ENCODE data around the gene SPDYE3. TPM values are rescaled to one million over a fixed set of nuclear protein-coding genes. Genes with fewer than 3 reads are reported as not detected.
"Not testable (repeated sequence)": the region's sequence is repeated elsewhere in the genome, so short reads cannot be mapped to it uniquely, and the experiment has no call there.

SPDYE3 gene
- polyA plus RNA-seq, 1 donor: 9.6 TPM

DNA sequence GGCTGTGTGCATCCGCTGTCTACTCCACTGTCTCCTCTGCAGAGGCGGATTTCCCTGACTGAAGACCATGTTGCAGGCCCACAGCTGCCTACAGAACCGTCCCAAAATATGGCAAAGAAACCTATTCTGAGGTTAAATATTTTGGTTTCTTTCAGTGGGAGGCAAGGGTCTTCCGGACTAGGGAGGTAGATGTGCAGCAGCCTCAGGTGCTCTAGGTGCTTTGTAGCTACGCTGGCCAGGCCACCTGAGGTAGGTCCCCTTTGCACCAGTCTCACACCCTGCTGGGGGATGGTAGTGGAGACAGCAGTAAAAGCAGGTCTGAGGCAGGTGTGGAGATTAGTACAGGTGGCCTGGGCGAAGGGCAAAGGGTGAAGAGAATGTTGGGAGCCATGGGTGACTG, 42.3 kb downstream of the SPDYE3 start:
- DNase-seq: no peak

- no peak for DNase-seq
Measured at GRCh38 chr7:100351657-100352058, 44.2 kb downstream of the SPDYE3 start.

DNA sequence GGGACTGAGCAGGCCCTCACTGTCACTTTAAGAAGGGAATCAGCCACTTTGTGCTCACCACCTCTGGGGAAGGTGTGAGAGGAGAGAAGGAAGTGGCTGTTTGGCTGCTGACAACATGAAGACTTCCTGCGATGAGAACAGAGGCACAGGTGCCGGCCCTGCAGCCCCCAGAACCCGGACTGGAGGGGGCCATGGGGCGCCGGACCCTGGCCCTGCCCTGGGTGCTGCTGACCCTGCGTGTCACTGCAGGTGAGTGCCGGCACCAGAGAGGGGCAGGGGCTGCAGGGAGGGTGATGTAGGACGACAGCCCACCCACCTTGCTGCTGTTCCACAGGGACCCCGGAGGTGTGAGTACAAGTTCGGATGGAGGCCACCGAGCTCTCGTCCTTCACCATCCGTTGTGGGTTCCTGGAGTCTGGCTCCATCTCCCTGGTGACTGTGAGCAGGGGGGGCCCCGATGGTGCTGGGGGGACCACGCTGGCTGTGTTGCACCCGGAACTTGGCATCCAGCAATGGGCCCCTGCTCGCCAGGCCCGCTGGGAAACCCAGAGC, 44.8 kb downstream of the SPDYE3 start:
- not testable (repeated sequence) for DNase-seq

- no peak for DNase-seq
Measured at GRCh38 chr7:100352984-100353684, 45.6 kb downstream of the SPDYE3 start.

DNA sequence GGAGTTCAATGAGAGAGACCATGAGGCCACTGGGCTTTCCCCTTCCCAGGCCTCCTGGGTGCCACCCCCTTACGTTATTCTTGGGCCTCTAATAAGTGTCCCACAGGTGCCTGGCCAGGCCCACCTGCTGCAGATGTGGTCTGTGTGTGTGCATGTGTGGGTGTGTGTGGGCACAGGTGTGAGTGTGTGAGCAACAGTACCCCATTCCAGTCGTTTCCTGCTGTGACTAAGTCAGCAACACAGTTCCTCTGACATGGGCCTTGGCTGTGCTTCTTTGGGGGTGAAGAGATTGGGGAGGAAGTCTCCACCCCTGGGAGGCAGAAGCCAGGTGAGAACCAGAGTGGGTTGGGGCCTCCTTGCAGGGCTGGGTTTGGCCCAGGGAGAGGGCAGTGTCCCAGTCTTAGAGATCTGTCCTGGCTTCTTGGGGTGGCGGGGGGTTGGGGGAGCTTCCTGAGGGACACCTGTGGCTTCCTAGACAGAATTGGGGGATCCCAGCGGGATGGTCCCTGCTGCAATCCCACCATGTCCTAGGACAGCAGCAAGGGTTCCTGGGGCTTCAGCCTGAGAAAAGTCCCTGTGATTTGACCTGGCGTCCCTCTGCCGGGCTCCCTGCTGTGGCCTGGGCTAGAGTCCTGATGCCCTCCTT, 46.3 kb downstream of the SPDYE3 start:
- no peak for DNase-seq

- no peak for DNase-seq
Measured at GRCh38 chr7:100356416-100357068, 49.0 kb downstream of the SPDYE3 start.

GRCh38 chr7:100357131-100357561, 49.6 kb downstream of the SPDYE3 start:
- DNase-seq: no peak

GRCh38 chr7:100358027-100358856, 50.7 kb downstream of the SPDYE3 start, which contains the start of gene PILRB:
PILRB (plus strand) TSS chr7:100358117; CDS start chr7:100358303, 186 bp downstream.
- DNase-seq: no peak

DNA sequence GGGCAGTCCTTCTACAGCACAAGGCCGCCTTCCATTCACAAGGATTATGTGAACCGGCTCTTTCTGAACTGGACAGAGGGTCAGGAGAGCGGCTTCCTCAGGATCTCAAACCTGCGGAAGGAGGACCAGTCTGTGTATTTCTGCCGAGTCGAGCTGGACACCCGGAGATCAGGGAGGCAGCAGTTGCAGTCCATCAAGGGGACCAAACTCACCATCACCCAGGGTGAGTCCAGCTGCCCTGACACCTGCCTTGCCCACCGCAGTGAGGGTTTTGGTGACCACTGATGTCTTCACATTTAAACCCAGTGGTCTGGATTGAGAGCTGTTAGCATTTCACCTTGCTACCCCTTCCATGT, 51.3 kb downstream of the SPDYE3 start:
- no peak for DNase-seq

DNA sequence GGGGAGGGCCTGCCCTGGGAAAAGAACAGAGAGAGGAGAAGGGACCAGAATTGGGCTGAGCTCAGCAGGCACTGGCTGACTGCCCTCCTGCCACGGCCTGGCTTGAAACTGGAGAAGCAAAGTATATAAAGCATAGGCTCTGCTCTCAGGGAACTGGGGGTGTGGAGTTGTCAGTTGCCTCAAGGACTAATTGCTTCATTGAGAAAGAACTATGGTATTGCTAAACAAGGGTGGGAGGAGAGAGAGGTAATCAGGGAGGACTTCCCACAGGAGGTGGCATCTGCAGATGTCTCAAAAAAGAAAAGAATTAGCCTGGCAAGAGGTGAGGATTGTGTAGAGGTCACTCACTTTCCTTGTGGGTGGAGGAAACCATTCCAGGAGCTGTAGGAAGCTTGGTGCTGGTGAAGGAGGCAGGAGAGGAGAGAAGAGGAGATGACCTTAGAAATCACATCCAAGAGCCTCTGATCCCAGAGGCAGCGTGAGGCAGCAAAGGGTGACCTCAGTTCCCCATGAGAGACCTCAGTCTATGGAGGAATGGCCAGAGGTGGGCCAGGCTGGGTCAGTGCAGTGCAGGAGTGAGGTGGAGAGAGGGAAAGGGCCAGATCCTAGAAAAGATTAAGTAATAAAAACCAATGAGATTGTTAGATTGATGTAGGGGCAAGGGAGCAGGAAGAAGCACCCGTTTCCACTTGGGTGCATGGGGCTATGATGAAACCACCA, 52.8 kb downstream of the SPDYE3 start:
- no peak for DNase-seq

GRCh38 chr7:100363098-100363497, 55.6 kb downstream of the SPDYE3 start:
- no peak for DNase-seq

GRCh38 chr7:100363797-100364196, 56.3 kb downstream of the SPDYE3 start:
- DNase-seq: not testable (repeated sequence)

GRCh38 chr7:100364480-100364879, 57.0 kb downstream of the SPDYE3 start:
- no peak for DNase-seq

DNA sequence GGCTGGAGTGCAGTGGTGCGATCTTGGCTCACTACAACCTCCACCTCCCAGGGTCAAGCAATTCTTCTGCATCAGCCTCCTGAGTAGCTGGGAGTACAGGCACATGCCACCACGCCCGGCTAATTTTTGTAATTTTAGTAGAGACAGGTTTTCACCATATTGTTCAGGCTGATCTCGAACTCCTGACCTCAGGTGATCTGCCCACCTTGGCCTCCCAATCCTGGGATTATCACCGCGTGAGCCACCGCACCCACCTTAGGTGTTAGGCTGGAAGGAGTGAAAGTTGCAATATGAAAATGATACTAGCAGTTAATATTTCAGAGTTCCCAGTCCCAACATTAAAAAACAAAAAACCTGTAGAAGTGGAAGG, 58.5 kb downstream of the SPDYE3 start:
- DNase-seq: not testable (repeated sequence)

GRCh38 chr7:100366411-100367250, 59.1 kb downstream of the SPDYE3 start:
- no peak for DNase-seq

- DNase-seq: no peak
Measured at GRCh38 chr7:100367251-100367620, 59.7 kb downstream of the SPDYE3 start.

DNA sequence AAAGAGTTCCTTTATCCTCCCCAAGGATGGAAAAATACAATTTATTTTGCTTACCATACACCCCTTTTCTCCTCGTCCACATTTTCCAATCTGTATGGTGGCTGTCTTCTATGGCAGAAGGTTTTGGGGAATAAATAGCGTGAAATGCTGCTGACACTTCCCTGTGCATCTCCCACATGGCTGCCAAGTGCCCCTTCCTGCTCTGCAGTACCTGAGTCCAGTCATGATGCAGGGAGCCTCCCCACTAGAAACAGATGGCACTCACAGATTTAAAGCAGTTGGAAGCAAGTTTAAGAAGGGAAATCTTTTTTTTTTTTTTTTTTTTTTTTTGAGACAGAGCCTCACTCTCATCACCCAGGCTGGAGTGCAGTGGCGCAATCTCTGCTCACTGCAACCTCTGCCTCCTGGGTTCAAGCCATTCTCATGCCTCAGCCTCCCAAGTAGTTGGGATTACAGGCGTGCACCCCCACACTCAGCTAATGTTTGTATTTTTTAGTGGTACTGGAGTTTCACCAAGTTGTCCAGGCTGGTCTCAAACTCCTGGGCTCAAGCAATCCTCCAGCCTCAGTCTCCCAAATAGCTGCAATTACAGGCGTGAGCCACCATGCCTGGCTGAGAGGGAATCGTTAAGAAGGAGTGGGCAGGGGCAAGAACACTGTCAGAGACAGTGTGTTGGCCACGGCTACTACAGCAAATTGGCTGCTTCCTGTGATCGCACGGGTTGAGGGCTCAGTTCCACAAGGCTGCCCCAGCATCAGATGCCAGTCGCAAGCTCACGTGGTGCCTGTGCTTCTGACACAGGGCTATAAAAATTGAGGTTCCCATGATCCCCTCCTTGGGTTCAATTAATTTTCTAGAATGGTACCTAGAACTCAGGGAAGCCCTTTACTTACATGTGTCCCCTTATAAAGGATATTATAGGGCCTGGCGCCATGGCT, 60.4 kb downstream of the SPDYE3 start:
- DNase-seq: no peak

DNA sequence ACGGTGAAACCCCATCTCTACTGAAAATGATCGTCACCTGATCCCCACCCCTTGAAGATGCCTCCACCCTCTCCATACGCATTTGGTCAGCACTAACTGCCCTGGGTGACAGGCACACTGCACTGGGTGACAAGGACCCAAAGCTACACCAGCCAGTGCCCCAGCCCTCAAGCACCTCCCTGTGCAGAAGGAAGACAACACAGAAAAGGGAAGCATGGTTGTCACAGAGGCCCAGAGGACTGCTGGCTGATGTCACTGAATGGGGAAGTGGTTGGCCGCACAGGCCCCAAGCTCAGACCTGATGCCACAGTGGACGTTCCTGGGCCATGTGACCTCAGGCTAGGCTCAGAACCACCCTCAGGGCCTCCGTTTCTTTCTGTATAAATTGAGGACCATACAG, 61.6 kb downstream of the SPDYE3 start:
- no peak for DNase-seq

DNA sequence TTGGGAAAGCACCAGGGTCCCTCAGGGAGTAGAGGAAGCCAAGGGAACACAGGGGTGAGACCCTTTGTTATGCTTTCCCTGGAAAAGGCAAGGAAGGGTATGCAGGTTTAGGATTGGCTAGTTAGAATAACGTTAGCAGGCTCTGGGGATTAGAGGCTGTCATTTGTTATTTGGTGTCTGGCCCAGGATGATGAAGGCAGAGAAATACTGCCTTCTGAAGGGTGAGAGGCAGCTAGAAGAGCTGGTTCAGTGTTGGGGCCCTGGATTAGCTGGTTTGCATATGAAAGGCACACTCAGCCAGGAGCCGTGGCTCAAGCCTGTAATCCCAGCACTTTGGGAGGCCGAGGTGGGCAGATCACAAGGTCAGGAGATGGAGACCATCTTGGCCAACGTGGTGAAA, 62.8 kb downstream of the SPDYE3 start:
- no peak for DNase-seq
